ENCODE data around the gene C5orf52. TPM values are rescaled to one million over a fixed set of nuclear protein-coding genes. Genes with fewer than 3 reads are reported as not detected.
"Not testable (repeated sequence)": the region's sequence is repeated elsewhere in the genome, so short reads cannot be mapped to it uniquely, and the experiment has no call there.

The C5orf52 gene
- total RNA-seq, 2 experiments from 2014 or later: not detected

DNA sequence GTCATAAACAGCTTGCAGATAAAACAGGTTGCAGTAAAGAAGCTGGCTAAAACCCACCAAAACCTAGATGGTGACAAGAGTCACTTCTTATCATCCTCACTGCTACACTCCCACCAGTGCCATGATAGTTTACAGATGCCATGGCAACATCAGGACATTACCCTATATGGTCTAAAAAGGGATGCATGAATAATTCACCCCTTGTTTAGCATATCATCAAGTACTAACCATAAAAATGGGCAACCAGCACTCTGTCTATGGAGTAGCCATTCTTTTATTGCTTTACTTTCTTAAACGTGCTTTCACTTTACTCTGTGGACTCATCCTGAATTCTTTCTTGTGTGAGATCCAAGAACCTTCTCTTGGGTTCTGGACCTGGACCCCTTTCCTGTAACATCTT is 12.4 kb upstream of the C5orf52 start:
- no peak for DNase-seq
- ChIA-PET CTCF (no interaction called here), POLR2A (no interaction called here)
- Mint-ChIP-seq H3K27me3 (peaks cover 3% of the 10 kb centered on the region), H3K27ac (no peak overlapping the region), H3K4me1 (no peaks in the 10 kb centered on the region), H3K36me3 (ENCODE audit: low read depth) (peaks cover 43% of the 10 kb centered on the region), H3K9me3 (peaks cover 42% of the 10 kb centered on the region), H3K4me3 (no peak overlapping the region)

DNA sequence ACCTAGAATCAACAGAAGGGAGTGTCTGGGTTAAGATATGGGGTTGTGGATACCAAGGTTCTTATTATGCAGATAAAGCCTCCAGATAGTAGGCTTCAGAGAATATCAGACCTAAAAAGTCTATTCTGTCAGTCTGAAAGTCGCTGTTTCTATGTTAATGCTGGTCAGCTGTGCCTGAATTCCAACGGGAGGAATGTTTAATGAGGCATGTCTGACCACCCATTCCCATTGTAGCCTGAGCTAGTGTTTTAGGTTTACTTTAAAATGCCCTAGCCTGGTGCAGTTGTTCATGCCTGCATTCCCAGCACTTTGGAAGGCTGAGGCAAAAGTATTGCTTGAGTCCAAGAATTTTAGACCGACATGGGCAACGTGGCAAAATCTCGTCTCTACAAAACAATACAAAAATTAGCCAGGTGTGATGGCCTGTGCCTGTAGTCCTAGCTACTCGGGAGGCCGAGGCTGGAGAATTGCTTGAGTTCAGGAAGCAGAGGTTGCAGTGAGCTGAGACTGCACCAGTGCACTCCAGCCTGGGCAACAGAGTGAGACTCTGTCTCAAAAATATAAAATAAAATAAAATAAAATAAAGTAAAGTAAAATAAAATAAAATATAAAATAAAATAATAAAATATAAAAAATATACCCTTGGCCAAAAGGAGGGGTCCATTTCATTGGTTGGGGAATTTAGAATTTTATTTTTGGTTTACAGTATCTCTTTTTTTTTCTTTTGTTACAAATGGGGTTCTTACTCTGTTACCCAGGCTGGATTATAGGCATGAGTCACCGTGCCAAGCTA is 11.3 kb upstream of the C5orf52 start:
- DNase-seq: no peak
- H3K9me3 Mint-ChIP-seq: peaks cover 38% of the 10 kb centered on the region
- H3K27ac Mint-ChIP-seq: no peak overlapping the region
- CTCF ChIA-PET: interaction anchor here (0.9 to 1.7 kb wide), 3 partner anchors 9 to 101 kb away, joined by 3 to 4 read pairs (median 3); partner anchors contain the start of gene LSM11
- H3K36me3 Mint-ChIP-seq (ENCODE audit: low read depth): peaks cover 40% of the 10 kb centered on the region
- H3K27me3 Mint-ChIP-seq: peaks cover 3% of the 10 kb centered on the region
- H3K4me1 Mint-ChIP-seq: no peaks in the 10 kb centered on the region
- POLR2A ChIA-PET: no interaction called here
- H3K4me3 Mint-ChIP-seq: no peak overlapping the region

DNA sequence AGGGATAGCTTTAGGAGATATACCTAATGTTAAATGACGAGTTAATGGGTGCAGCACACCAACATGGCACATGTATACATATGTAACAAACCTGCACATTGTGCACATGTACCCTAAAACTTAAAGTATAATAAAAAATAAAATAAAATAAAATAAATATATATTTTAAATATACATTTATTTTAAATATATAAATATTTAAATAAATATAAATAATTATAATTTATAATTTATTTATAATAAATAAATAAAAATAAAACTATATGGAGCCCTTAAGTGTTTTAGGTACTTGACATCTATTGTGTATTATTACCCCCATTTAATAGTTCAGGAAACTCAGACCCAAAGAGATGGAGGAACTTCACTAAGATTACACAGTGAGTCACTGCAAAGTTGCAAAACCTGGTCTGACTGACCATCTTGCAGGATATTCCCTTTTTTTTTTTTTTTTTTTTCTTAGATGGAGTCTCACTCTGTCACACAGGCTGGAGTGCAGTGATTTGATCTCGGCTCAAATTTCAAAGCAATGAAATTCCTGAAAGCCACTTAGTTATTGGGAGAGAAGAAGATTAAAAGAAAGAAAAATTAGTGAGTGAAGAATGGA is 5.8 kb upstream of the C5orf52 start:
- CTCF ChIA-PET: interaction anchor here (0.8 to 1.3 kb wide), 2 partner anchors 22 to 78 kb away, joined by 3 to 4 read pairs; partner anchors contain the start of gene LSM11
- no peak for DNase-seq
- Mint-ChIP-seq H3K36me3 (ENCODE audit: low read depth) (peaks cover 5% of the 10 kb centered on the region), H3K9me3 (peaks cover 12% of the 10 kb centered on the region), H3K4me1 (peaks cover 8% of the 10 kb centered on the region), H3K27ac (no peak overlapping the region), H3K4me3 (no peak overlapping the region), H3K27me3 (peaks cover 14% of the 10 kb centered on the region)
- POLR2A ChIA-PET: no interaction called here

- Mint-ChIP-seq H3K27me3 (peaks cover 29% of the 10 kb centered on the region), H3K27ac (no peak overlapping the region), H3K9me3 (peaks cover 6% of the 10 kb centered on the region), H3K4me3 (no peak overlapping the region), H3K4me1 (peaks cover 25% of the 10 kb centered on the region), H3K36me3 (ENCODE audit: low read depth) (peaks cover 6% of the 10 kb centered on the region)
- CTCF ChIA-PET: interaction anchor here (1.0 to 4.6 kb wide), 8 partner anchors 8 to 99 kb away, joined by 3 to 48 read pairs (median 4); partner anchors contain the start of genes LSM11 and THG1L
- DNase-seq: no peak
- POLR2A ChIA-PET: interaction anchor here (0.7 to 1.9 kb wide), 4 partner anchors 50 to 97 kb away, joined by 3 to 5 read pairs (median 4); partner anchors contain the start of gene LSM11
These were observed 3.0 kb upstream of the C5orf52 start for GRCh38 chr5:157668356-157668755.

- H3K27ac Mint-ChIP-seq: no peak overlapping the region
- POLR2A ChIA-PET: interaction anchor here (1.1 to 1.5 kb wide), 2 partner anchors 11 to 144 kb away, joined by 3 read pairs; no protein-coding TSS in a partner anchor
- peak overlapping the region; percentile 88 for H3K4me3 Mint-ChIP-seq
- DNase-seq: no peak
- H3K27me3 Mint-ChIP-seq: peaks cover 29% of the 10 kb centered on the region
- H3K4me1 Mint-ChIP-seq: peaks cover 25% of the 10 kb centered on the region
- H3K9me3 Mint-ChIP-seq: peaks cover 3% of the 10 kb centered on the region
- peaks cover 6% of the 10 kb centered on the region for H3K36me3 Mint-ChIP-seq (ENCODE audit: low read depth)
- CTCF ChIA-PET: interaction anchor here (1.1 to 4.6 kb wide), 6 partner anchors 21 to 73 kb away, joined by 3 to 48 read pairs (median 10); partner anchors contain the start of genes LSM11 and THG1L
These were observed 1.6 kb upstream of the C5orf52 start for GRCh38 chr5:157669701-157670097.

DNA sequence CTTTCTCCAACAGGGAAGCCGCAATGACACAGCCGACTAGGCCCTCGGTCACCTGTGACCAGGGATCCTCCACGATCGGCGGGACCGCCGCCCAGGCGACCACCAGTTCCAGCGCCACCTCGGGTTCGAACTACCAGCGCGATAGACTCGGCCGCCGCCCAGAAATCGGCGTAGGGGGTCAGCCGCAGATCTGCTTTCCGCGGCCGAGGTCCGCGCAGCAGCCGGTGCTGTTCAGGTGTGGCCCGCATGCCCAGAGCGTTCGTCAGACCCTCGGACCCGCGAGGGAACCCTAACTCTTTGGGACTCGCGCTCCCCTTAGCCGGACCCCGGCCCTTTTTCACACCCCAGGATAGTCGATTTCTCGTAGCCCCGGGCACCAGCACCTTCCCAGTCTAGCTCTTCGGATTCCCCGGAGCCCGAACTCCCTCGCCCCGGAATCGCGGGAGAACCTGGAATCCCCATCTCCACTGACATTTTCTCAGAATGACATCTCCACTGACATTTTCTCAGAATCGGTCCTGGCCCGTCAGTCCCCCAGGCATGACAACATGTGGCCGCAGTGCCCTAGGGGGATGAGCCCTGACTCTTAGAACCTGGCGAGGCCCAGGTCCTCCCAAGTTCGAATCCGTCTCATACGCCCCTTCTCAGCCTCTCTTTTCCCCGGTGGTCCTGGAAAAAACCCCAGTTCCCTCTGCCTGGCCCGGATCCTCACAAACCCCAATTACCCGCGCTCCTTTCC is 428 bp downstream of the C5orf52 start:
- H3K27ac Mint-ChIP-seq: no peak overlapping the region
- POLR2A ChIA-PET: interaction anchor here (1.3 kb wide), 1 partner anchor 130 kb away, joined by 4 read pairs; no protein-coding TSS in a partner anchor
- H3K4me1 Mint-ChIP-seq: peaks cover 25% of the 10 kb centered on the region
- no peak for DNase-seq
- H3K4me3 Mint-ChIP-seq: peak overlapping the region; percentile 88
- H3K36me3 Mint-ChIP-seq (ENCODE audit: low read depth): peaks cover 6% of the 10 kb centered on the region
- no peaks in the 10 kb centered on the region for H3K9me3 Mint-ChIP-seq
- H3K27me3 Mint-ChIP-seq: peaks cover 29% of the 10 kb centered on the region
- CTCF ChIA-PET: interaction anchor here (4.6 kb wide), 1 partner anchor 71 kb away, joined by 48 read pairs; the partner anchor contains the start of gene LSM11

DNA sequence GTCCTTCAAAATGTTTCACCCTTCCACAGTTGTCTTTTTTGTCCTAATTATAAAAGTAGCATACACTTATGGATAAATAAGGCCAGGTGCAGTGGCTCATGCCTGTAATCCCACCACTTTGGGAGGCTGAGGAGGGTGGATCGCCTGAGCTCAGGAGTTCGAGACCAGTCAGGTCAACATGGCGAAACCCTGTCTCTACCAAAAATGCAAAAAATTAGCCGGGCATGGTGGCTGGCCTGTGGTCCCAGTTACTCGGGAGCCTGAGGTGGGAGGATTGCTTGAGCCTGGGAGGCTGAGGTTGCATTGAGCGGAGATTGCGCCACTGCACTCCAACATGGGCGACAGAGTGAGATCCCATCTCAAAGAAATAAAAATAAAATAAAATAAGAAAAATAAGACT is 1.6 kb downstream of the C5orf52 start:
- POLR2A ChIA-PET: no interaction called here
- H3K4me1 Mint-ChIP-seq: peaks cover 25% of the 10 kb centered on the region
- no peak for DNase-seq
- CTCF ChIA-PET: interaction anchor here (0.6 kb wide), 1 partner anchor 1677 kb away, joined by 3 read pairs; no protein-coding TSS in a partner anchor
- H3K9me3 Mint-ChIP-seq: no peaks in the 10 kb centered on the region
- H3K27me3 Mint-ChIP-seq: peaks cover 29% of the 10 kb centered on the region
- peaks cover 6% of the 10 kb centered on the region for H3K36me3 Mint-ChIP-seq (ENCODE audit: low read depth)
- H3K27ac Mint-ChIP-seq: no peak overlapping the region
- no peak overlapping the region for H3K4me3 Mint-ChIP-seq

- H3K4me3 Mint-ChIP-seq; POLR2A ChIA-PET; CTCF ChIA-PET; H3K36me3 Mint-ChIP-seq (ENCODE audit: low read depth); H3K27ac Mint-ChIP-seq; DNase-seq; H3K9me3 Mint-ChIP-seq: not testable (repeated sequence)
- peaks cover 26% of the 10 kb centered on the region for H3K27me3 Mint-ChIP-seq
- peaks cover 25% of the 10 kb centered on the region for H3K4me1 Mint-ChIP-seq
These were observed 3.0 kb downstream of the C5orf52 start for GRCh38 chr5:157674351-157674750.

- Mint-ChIP-seq H3K4me1 (no peaks in the 10 kb centered on the region), H3K9me3 (no peaks in the 10 kb centered on the region), H3K27ac (no peak overlapping the region), H3K36me3 (ENCODE audit: low read depth) (no peaks in the 10 kb centered on the region), H3K27me3 (no peaks in the 10 kb centered on the region), H3K4me3 (no peak overlapping the region)
- ChIA-PET CTCF (no interaction called here), POLR2A (no interaction called here)
- no peak for DNase-seq
These were observed 6.6 kb downstream of the C5orf52 start for GRCh38 chr5:157677931-157678330.

DNA sequence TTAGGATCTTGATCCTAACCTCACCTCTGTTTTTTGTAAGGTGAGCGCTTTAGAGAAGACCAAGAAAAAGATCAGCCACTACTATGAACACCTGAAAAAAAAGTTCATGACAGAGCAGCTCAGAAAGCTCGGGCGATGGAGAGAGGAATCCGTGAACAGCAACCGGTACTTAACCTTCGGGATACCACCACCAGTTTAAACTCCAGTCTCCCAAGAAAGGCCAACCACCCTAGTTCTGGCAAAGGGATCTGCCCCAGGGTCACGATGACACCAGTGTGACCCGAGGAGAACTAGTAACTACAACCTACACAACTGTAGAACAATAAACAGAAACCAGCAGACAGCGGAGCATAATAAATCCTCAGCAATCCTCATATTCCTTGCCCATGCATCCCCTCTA is 8.5 kb downstream of the C5orf52 start:
- H3K27me3 Mint-ChIP-seq: no peaks in the 10 kb centered on the region
- H3K4me3 Mint-ChIP-seq: no peak overlapping the region
- CTCF ChIA-PET: interaction anchor here (0.6 to 1.7 kb wide), 2 partner anchors 11 to 257 kb away, joined by 4 read pairs; no protein-coding TSS in a partner anchor
- POLR2A ChIA-PET: no interaction called here
- no peak for DNase-seq
- no peaks in the 10 kb centered on the region for H3K36me3 Mint-ChIP-seq (ENCODE audit: low read depth)
- H3K27ac Mint-ChIP-seq: no peak overlapping the region
- no peaks in the 10 kb centered on the region for H3K9me3 Mint-ChIP-seq
- no peaks in the 10 kb centered on the region for H3K4me1 Mint-ChIP-seq

DNA sequence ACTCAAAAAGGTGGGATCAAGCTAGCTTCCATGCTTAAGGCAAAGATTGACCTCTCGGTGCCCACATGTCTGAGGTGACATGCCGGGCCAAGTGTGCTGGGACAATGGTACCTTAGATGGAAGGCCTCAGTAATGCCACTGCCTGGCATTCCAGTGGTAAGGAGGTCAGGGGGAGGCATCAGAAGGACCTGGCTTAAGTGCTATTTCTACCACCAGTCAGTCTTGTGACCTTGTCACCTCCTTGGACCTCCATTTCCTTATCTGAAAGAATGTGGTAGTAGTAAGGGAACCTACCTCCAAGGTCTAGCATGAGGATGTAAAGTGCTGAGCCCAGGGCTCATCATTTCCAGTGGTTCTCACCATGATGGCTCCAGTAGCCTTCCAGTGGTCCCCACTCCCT is 8.9 kb downstream of the C5orf52 start:
- Mint-ChIP-seq H3K27ac (no peak overlapping the region), H3K27me3 (no peaks in the 10 kb centered on the region), H3K4me3 (no peak overlapping the region), H3K4me1 (no peaks in the 10 kb centered on the region), H3K36me3 (ENCODE audit: low read depth) (no peaks in the 10 kb centered on the region), H3K9me3 (no peaks in the 10 kb centered on the region)
- no peak for DNase-seq
- ChIA-PET POLR2A (no interaction called here), CTCF (interaction anchor here (0.6 kb wide), 1 partner anchor 257 kb away, joined by 4 read pairs; no protein-coding TSS in a partner anchor)

DNA sequence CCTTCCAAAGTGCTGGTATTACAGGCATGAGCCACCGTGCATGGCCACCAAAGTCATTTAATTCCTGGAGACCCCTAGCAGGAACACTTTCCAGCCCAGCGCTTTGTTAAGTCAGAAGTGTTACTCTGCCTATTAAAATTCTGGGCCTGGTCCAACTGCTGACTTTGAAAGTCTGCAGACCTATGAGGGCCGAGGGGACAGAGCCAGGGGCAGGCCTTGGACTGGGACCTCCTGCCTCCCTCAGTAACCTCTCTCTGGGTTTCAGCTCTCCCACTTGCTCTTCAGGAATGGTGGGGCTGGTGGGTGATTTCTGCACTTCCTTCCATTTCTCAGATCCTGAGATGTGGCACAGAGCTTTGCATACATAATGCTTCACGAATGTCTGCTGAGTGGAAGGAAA is 9.7 kb downstream of the C5orf52 start:
- Mint-ChIP-seq H3K9me3 (no peaks in the 10 kb centered on the region), H3K36me3 (ENCODE audit: low read depth) (no peaks in the 10 kb centered on the region), H3K4me3 (no peak overlapping the region), H3K27ac (no peak overlapping the region), H3K4me1 (no peaks in the 10 kb centered on the region), H3K27me3 (no peaks in the 10 kb centered on the region)
- ChIA-PET CTCF (interaction anchor here (1.5 to 1.6 kb wide), 2 partner anchors 10 to 12 kb away, joined by 3 to 7 read pairs; no protein-coding TSS in a partner anchor), POLR2A (no interaction called here)
- DNase-seq: no peak
